NOMO-1 treated with dmso at 0.1 percent for 144 hours (cell line): ENCODE measurements around the gene WNT11.
"Not testable (repeated sequence)": the region's sequence is repeated elsewhere in the genome, so short reads cannot be mapped to it uniquely, and the experiment has no call there.

Experiments used
- DNase-seq: peaks from one replicate; lab custom pipeline; 2025; ENCODE audit not compliant: unreplicated experiment; lab: John Stamatoyannopoulos, UW

WNT11 gene

DNA sequence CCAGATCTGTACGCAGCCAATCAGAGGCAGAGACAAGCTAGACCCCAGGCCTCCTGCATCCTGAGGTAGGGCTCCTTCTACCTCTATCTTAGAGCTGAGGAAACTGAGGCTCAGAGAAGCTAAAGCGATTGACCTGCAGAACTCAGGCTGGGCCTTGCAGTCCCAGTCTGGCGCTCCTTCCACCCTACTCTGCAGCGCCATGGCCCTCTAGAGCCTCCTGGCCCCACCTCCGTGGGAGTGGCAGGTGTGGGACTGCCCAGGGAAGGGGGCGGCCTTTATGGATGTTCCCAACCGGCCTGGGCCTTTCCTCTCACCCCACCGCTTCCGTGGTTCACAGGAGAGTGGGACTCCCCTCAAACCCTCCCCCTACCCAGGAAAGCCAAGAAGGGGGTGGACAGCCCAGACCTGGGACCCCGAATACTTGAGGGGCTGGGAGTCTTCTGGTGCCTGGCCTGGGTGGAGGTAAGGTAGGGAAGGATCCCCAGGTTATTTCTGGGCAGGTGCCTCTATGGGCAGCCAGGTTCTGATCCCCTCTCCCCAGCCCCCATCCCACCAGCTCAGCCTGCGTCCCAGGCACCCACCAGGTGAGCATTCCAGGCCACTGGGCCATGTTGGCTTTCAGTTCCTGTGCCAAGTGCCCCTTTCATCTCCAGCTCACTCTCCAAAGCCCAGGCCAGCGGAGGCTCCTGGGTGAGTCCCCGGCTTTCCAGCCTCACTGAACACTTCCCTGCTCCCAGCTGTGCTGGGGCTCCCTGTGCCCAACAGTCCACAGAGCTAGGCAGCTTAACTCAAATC lies 3.0 kb downstream of the WNT11 start:
- no peak for DNase-seq

DNA sequence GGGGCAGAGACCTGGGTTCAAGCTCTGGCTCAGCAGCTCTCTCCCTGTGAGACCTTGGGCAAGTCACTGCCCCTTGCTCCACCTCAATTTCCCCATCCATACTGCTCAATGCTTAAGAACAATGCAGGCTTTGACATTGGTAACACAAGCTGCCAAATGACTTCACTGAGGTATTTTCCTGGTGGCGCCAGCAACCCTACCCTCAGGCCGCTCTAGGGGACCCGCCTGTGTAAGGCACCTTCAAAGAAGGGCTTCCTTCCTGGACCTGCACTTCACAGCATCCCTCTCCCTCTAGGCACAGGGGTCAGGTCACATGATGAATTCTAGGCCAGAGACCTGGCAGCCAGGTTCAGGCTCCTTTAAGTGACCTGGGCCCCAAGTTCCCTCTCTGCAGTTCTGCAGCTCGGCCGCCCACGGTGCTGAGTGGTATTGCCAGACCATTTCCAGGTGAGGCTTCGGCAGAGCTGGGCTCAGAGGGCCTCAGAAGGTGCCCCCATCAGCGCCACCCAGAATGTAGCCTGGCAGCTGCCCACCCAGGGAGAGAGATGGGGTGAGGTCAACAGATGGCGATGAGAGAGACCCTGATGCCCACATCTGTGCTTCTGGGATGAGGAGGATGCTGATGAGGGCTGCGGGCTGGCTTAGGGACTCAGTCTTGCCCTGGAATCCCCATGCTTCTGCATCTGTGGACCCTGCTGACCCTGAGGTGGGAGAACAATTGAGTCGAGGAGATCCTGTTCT lies 4.5 kb downstream of the WNT11 start:
- DNase-seq = no peak

DNA sequence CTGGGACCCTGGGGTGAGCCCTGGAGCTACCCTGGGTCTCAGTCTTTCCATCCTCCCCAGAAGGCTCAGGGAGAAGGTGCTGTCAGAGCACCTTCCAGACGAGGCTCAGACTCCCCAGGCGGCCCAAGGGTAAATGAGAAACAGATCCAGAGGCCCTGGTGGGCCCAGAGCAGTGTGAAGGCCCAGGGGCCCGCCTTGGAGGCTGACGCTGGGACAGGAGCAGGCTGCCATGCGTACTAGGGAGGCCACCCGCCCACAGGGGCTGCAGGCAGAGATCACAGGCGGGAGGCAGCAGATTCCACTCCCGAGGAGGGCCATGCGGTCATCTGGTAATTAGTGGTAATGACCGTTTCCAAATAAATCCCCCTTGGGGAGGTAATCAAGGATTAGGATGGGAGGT lies 5.2 kb downstream of the WNT11 start:
- no peak for DNase-seq

DNA sequence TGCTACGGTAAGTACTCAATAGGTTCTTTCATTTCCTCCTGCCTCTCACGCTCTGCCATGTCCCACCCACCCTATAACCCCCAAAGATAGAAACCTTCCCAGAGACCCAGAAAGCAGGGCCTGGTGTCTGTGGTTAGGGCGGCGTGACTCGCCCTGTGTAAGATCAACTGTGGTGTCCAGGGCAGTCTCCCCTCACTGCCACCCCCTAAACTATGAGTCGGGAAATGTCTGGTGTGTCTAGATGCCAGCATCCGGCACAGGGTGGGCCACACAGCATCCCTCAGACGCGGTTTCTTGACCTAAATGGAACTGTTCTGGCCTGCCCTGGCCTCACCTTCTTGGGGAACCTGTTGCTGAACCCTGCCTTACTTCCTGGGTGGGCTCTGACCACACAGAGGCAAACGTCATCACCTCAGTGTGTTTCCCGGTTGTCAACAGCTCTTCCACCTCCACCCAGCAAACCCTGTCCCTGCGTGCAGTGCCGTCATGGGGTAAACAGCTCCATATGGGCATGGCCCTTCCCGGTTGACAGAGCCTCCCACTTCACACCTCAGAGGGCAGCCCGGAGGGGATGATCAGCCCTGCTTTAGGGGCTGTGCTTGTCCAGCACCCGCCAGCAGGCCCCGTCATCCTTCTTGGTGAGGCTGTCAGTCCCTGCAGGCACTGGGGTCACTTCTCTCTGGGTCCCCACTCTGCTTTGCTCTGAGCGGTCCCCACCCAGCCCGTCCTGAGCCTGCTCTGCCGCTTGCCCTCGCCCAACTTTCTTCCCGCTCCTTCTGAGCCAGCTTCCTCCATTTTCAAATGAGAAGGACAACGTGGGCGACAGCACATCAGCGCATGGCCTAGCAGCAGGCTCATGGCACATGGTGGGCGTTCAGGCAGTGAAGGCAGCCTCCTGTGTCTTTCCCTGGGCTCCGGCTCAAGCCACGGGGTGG lies 6.0 kb downstream of the WNT11 start:
- DNase-seq = no peak

DNA sequence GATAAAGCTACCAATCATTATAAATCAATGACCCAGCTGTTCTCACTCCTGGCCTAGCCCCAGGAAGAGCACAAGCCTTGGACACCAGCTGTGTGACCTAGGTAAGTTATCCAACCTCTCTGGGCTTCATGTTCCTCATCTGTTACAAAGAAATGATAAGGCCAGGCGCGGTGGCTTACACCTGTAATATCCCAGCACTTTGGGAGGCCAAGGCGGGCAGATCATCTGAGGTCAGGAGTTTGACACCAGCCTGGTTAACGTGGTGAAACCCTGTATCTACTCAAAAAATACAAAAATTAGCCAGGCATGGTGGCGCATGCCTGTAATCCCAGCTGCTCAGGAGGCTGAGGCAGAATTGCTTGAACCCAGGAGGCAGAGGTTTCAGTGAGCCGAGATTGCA lies 7.6 kb downstream of the WNT11 start:
- DNase-seq = not testable (repeated sequence)

DNA sequence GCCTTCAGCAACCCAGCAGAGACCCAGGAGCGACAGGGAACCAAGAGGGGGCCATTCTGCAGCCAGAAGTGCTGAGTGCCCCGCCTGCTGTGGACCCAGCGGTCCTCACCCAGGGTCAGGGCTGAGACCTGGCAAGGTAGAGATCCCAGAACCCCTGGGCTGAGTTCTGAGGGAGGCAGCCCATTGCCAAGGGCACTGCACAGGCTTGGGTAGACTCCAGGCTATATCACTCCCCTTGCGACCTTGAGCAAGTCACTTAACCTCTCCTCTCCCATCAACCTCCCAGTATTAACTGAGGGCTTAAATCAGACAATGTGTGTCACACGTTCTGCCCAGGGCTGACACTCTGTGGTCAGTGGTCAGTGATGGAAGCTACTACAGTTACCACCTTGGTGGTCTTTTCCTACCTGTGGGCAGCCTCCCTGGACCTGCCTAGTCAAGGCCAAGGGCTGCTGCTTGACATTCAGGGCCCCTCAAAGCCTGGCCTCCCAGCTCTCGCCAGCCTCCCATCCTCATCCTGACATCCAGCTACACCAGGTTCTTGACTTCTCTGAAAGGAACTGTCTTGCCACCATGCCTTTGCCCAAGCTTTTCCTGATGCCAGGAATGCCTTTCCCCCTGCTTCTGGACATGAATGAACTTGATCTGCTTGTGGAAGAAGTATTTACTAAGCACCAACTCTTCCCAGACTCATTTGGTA lies 8.2 kb downstream of the WNT11 start:
- no peak for DNase-seq

DNA sequence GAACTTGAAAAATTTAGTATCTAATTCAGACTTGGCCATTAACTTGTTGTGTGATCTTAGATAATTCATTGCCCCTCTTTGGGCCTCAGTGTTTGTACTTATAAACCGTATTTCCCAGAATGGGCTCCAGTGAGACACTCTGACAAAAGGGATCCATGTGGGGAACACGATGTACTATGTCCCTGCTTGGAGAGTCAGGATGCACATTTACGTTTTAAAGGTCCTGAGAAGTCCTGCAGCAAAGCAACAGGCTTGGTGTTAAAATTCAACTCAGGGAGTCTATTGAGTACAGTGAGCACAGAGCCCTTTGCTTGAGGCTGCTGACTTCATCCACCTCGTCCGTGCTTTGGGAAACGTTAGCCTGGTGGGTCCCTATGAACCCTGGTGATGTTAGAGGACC lies 9.0 kb downstream of the WNT11 start:
- DNase-seq = no peak

DNA sequence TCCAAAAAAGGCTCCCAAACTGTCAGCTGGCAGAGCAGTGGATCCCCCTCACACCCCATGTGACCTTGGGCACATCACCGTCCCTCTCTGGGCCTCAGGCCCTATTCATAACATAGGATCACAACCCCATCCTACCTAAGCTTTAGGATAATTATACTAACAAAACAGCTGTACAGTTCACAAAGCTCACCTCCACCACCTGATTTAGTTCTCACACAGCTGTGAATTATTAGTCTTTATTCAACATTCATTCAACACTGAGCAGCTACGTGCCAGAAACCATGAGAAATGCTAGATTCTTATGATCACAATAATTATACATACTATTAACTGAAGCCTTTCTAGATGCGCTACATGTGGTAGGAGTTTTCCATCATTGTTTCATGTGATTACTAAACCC lies 9.5 kb downstream of the WNT11 start:
- DNase-seq = no peak

DNA sequence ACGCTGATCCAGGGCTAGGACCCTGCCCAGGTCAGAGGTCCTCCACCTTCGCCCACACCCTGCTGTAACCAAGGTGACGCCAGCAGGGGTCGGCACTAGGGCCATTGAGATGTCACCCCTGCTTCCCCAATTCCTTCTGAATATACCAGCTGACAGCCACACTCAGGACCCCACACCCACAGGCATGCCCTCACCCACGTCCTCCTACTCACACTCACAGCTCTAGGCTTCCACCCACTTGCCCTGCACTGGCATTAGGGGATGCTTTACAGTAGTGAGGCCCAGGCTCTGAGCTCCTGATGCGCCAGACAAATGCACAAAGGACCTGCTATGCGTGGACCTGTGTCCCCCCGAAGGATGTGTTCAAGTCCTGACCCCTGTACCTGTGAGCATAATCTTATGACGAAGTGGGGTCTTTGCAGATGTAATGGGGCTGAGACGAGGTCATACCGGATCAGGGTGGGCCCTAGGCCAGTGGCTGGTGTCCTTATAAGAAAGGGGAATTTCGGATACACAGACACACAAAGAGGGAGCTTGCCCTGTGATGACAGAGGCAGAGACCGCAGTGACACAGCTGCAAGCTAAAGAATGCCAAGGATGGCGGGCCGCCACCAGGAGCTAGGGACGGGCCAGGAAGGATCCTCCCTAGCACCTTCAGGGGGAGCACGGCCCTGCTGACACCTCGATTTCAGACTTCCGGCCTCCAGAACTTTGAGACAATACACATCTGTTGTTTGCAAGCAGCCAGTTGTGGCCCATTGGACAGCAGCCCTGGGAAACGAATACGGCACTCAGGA lies 11.2 kb downstream of the WNT11 start:
- no peak for DNase-seq

DNA sequence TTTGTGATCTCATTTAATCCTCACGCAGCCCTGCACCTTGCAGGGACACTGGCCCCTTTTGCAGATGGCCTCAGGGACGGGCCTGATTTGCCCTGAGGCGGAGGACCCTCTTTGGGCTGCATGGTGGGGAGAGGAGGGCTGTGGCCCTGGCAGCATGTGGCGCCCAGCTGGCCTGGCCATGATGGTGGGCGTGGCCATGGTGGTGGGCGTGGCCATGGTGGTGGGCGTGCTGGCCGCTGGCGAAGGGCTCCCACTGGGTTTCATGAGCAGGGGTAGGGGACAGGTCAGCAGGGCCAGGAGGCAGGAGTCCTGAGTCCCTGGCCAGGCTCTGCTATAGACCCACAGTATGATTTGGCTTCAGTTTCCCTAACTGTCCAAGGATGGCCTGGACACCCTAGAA lies 13.1 kb downstream of the WNT11 start:
- DNase-seq = no peak

DNA sequence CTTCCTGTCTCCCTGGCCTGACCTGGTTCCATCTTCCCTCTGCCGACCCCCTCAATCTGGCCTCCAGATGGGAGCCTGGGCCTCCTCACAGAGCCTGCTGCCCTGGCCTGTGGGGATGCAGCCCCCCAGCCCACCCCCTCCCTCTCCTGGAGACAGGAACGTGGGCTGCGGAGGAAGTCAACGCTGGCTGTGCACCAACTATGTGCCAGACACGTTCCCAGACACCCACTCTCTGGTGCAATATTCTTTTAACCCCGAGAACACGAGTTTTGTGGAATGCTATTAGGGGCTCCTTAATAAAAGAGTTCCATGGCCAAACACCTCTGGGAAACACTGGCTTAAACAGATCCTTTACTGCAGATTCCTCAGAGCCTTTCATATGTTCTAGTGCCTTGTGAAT lies 15.9 kb downstream of the WNT11 start:
- DNase-seq = no peak

DNA sequence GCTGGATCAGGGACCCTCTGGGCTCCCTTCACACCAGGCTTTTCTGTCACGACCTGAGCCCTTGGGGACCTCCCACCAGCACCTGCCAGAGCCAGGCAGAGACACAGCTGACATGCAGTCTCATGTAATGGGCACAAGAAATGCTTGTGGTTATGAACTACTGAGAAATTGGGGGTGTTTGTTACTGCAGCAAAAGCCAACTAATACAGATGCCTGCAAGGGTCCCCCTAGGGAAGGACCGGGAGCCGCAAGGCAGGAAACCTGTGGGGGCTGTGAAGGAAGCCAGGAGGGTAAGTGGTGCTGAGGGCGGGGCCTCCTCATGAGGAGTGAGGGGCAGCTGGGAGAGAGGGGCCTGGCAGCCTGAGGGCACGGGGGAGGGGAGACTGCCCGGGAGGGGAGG lies 16.6 kb downstream of the WNT11 start:
- DNase-seq = no peak

DNA sequence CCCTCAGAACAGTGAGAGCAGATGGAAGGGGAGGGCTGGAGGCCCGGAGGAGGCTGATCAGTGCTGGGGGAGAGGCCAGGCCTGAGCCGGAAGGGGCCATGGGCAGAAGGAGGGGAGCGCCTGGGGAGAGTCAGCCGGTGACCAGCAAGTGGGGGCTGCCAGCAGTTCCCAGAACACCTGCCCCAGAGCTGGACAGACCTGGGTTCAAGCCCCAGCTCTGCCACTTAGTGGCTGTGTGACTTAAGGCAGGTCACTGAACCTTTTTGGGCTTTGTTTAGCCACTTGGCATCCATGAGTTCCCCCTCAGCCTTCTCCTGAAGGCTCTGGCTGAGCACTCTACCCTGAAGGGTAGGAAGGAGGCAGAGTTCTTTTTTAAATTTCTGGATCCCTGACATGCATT lies 17.4 kb downstream of the WNT11 start:
- no peak for DNase-seq

DNA sequence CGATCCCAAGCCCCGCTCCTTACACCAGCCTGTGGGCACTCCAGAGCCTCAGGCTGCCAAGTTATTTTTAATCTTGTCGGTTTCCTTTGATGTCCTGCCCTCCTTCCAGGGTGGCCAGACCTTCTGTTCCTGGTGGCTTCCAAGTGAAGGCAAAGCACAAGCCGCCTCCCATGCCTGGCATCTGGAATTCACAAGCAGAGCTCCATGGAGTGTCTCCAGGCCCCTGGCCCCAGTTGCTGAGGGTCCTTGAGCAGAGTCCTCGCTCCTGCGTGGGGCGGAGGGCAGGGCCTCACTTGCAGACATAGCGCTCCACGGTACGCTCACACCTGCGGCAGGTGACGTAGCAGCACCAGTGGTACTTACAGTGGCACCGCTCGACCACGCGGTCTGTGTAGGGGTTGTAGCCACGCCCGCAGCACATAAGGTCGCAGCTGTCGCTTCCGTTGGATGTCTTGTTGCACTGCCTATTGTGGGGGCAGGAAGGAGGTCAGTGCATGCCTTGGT lies 19.5 kb downstream of the WNT11 start:
- DNase-seq = no peak

DNA sequence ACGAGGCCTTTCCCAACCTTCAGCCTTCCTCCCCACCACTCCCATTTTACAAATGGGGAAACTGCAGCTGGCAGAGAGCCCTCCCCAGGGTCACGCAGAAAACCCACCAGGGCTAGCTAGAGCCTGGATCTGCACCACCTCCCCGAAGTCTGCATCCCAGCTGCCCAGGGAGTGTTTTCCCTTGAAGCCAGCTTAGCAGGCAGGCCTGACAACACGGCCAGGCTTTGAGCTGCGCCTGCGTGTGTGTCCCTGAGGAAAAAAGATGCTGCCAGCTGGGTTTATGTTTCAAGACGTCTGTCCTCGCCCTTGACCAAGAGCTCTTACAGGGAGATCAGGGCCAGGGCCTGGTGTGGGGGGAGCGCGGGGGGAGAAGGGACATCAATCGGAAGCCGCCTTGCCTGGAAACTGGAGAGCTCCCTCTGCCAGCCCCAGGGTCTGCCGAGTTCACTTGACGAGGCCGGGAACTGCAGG lies 20.3 kb downstream of the WNT11 start:
- no peak for DNase-seq

DNA sequence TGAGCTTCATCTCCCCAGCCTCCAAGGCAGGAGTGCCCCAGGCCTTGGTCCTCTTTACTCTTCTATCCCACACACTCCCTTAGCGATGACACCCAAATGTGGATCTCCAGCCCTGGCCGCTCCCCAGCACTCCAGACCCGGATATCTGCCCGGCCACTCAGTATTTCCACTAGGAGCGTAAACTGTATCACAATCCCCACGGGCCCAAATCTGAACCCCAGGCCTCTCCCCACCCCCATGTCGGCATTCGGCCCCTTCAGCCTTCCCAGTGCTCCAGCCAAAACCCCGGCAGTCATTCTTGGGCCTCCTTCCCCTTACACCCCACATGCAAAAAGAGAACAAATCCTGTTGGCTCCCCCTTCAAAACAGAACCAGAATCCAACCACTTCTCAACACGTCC lies 20.8 kb downstream of the WNT11 start:
- DNase-seq = no peak

DNA sequence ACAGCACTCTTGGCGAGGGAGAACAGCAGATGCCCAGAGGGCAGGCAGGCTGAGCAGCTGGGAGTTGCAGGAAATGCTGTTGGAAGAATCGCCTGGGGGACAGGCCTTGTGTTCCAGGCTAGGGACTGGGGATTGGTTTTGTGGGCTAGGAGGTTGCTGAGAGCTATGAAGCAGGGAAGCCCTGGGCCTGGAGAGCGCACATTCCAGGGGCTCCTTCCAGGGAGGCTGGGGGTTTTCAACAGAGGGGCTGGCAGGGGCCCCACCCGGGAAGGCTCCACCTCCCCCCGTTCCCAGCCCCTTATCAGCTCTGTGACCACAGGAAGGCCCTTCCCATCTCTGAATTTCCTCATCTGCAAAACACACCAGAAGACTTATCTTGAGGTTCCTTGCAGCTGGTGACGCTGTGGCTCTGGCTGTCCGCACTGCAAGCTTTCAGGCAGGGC lies 21.7 kb downstream of the WNT11 start:
- DNase-seq = no peak

DNA sequence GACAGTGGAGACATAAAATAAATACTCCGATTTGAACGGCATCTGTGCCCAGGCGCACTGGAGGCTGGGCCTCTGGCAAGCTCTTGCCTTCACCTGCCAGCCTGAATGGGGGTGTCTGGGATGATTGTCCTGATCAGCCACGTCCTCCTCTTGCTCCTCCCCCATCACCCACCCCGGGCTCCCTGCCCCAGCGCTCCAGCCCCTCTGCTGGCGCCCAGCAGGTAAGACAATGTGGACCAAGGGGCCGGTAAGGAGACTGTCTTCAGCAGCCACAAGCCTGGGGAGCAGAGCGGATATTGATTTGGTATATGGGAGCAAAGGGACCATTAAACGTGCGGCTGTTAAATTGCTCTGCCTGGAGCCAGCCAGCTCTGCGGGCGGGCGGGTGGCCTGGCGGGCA lies 24.9 kb downstream of the WNT11 start:
- no peak for DNase-seq

DNA sequence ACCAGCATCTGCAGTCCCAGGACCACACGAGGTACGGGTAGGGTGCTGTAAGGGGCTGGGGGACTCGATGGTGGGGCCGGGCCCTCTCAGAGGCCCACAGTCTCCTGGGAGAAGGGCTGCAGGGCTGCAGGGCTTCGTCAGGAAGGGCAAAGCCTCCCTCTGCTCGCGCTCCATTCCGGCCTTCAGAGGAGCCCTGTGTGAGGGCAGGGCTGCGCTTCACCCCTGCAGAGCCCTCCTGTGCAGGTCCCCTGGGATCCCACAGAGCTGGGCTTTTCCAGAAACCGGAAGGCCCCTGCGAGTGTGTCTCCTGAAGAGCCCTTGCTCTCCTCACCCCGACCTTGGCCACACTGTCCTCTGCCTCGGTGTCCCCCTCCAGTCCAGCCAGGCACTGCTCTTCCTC lies 27.2 kb downstream of the WNT11 start:
- no peak for DNase-seq

DNA sequence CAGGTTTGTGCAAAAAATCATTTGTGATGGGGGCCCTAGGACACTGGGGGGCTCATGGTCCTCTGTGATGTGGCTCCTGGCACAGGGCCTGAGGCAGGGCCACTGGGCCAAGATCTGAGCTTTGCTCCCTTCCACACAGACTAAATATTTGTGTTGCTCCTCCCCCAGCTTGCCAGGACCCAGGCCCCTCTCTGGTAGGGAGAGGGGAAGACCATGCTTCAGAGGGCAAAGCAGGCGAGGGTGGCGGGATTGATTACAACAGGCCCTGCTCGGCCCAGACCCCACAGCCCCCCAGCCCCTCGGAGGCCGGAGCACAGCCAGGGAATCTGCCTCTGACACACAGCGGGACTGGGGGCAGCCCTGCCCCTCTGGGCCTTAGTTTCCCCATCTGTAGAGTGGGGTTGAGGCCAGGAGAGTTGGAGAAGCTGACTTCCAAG lies 29.0 kb downstream of the WNT11 start:
- no peak for DNase-seq
